Muscle of leg (tissue), 11 donors: ENCODE data around the gene FAM171A1. TPM values are rescaled to one million over a fixed set of nuclear protein-coding genes. Genes with fewer than 3 reads are reported as not detected.

Experiments
- DNase-seq: peaks from one replicate; pipeline ENCODE4 v3.0.0; 2013
- H3K27ac ChIP-seq: one replicate; pipeline ENCODE4 v1.5.1; 2013; ENCODE audit warnings: mild to moderate bottlenecking, low read length, control low read depth
- H3K27me3 ChIP-seq: one replicate; pipeline ENCODE4 v1.6.1; 2013; ENCODE audit warnings: low read length; ENCODE audit not compliant: control insufficient read depth, insufficient read depth
- H3K36me3 ChIP-seq: one replicate; pipeline ENCODE4 v1.6.1; 2013; ENCODE audit warnings: low read length; ENCODE audit not compliant: control insufficient read depth, insufficient read depth
- H3K4me1 ChIP-seq: one replicate; pipeline ENCODE4 v1.6.1; 2013; ENCODE audit warnings: low read length; ENCODE audit not compliant: control insufficient read depth, insufficient read depth
- H3K4me3 ChIP-seq: one replicate; pipeline ENCODE4 v1.5.1; 2013; ENCODE audit warnings: low read length, control low read depth
- H3K9me3 ChIP-seq: replicated peaks from 2 replicates; pipeline ENCODE4 v1.6.1; 2013; ENCODE audit warnings: low read depth, low read length; ENCODE audit not compliant: control insufficient read depth
- WGBS: methylation state at CpG from one replicate; pipeline ENCODE4 v1.1.5; 2013; ENCODE audit warnings: missing lambda C conversion rate; ENCODE audit not compliant: insufficient coverage; 5-methylcytosine and 5-hydroxymethylcytosine counted together
- polyA plus RNA-seq, 8 donors: library from polyadenylated mRNA; unstranded; fragments of 120-200 nt; gene quantifications; one replicate each; pipeline versions ENCODE4 v1.2.1 to v1.2.3, GENCODE V29; 2013; ENCODE audit warnings: inconsistent platforms in 1 of 8, low replicate concordance in 1 of 8; ENCODE audit not compliant: insufficient read length in 8 of 8, insufficient read depth in 1 of 8
- total RNA-seq: library from RNA; stranded (reverse); fragments of 120-200 nt; gene quantifications from one replicate; pipeline ENCODE4 v1.2.4, GENCODE V29; 2013

Gene FAM171A1
- total and polyA plus RNA-seq, 9 donors = 19.6 to 50.9 (median 35.3) TPM

- H3K36me3 ChIP-seq = no peaks in the 10 kb centered on the region
- H3K27me3 ChIP-seq = no peaks in the 10 kb centered on the region
- H3K4me1 ChIP-seq = peaks cover 15% of the 10 kb centered on the region
- peak overlapping the region; percentile 80 for H3K27ac ChIP-seq
- WGBS = 45% methylated on average over 2 of the region's 2 CpGs
- peaks cover 2% of the 10 kb centered on the region for H3K9me3 ChIP-seq
- H3K4me3 ChIP-seq = no peak overlapping the region
- no peak for DNase-seq
Observed at GRCh38 chr10:15322356-15322755, 48.7 kb downstream of the FAM171A1 start.

- no peaks in the 10 kb centered on the region for H3K36me3 ChIP-seq
- H3K27ac ChIP-seq = peak overlapping the region; percentile 65
- no peak overlapping the region for H3K4me3 ChIP-seq
- H3K27me3 ChIP-seq = no peaks in the 10 kb centered on the region
- H3K4me1 ChIP-seq = peaks cover 17% of the 10 kb centered on the region
- DNase-seq = peak; percentile 97
- H3K9me3 ChIP-seq = peaks cover 2% of the 10 kb centered on the region
- WGBS = no CpG with 5 or more reads among the region's 6 CpGs
Observed at GRCh38 chr10:15321431-15322341, 49.4 kb downstream of the FAM171A1 start.

- peaks cover 21% of the 10 kb centered on the region for H3K4me1 ChIP-seq
- no peaks in the 10 kb centered on the region for H3K36me3 ChIP-seq
- 33% methylated on average over 1 of the region's 3 CpGs for WGBS
- peaks cover 2% of the 10 kb centered on the region for H3K9me3 ChIP-seq
- peak overlapping the region; percentile 65 for H3K27ac ChIP-seq
- no peak for DNase-seq
- no peaks in the 10 kb centered on the region for H3K27me3 ChIP-seq
- no peak overlapping the region for H3K4me3 ChIP-seq
Observed at GRCh38 chr10:15320522-15321203, 50.4 kb downstream of the FAM171A1 start.

- no peak for DNase-seq
- no peaks in the 10 kb centered on the region for H3K36me3 ChIP-seq
- no peaks in the 10 kb centered on the region for H3K27me3 ChIP-seq
- H3K4me3 ChIP-seq = no peak overlapping the region
- no peak overlapping the region for H3K27ac ChIP-seq
- peaks cover 18% of the 10 kb centered on the region for H3K4me1 ChIP-seq
- 100% methylated on average over 5 of the region's 7 CpGs for WGBS
- peaks cover 2% of the 10 kb centered on the region for H3K9me3 ChIP-seq
Observed at GRCh38 chr10:15320118-15320517, 51.0 kb downstream of the FAM171A1 start.

GRCh38 chr10:15316871-15317464, 54.1 kb downstream of the FAM171A1 start:
- H3K4me3 ChIP-seq = no peak overlapping the region
- DNase-seq = no peak
- H3K4me1 ChIP-seq = peaks cover 26% of the 10 kb centered on the region
- no peaks in the 10 kb centered on the region for H3K27me3 ChIP-seq
- H3K36me3 ChIP-seq = no peaks in the 10 kb centered on the region
- WGBS = 73% methylated on average over 2 of the region's 9 CpGs
- H3K27ac ChIP-seq = no peak overlapping the region
- peaks cover 2% of the 10 kb centered on the region for H3K9me3 ChIP-seq

- Histone ChIP-seq H3K27ac (no peak overlapping the region), H3K36me3 (no peaks in the 10 kb centered on the region), H3K4me1 (peaks cover 27% of the 10 kb centered on the region), H3K9me3 (peaks cover 2% of the 10 kb centered on the region), H3K27me3 (no peaks in the 10 kb centered on the region), H3K4me3 (no peak overlapping the region)
- WGBS = 80% methylated on average over 5 of the region's 9 CpGs
- no peak for DNase-seq
Observed at GRCh38 chr10:15316145-15316544, 54.9 kb downstream of the FAM171A1 start.

GRCh38 chr10:15315286-15315685, 55.8 kb downstream of the FAM171A1 start:
- DNase-seq = no peak
- no peak overlapping the region for H3K27ac ChIP-seq
- no peak overlapping the region for H3K4me3 ChIP-seq
- H3K9me3 ChIP-seq = peaks cover 2% of the 10 kb centered on the region
- H3K4me1 ChIP-seq = peaks cover 26% of the 10 kb centered on the region
- WGBS = 80% methylated on average over 2 of the region's 8 CpGs
- no peaks in the 10 kb centered on the region for H3K36me3 ChIP-seq
- no peaks in the 10 kb centered on the region for H3K27me3 ChIP-seq

- Histone ChIP-seq H3K27me3 (no peaks in the 10 kb centered on the region), H3K4me1 (peaks cover 26% of the 10 kb centered on the region), H3K9me3 (no peaks in the 10 kb centered on the region), H3K36me3 (no peaks in the 10 kb centered on the region), H3K4me3 (no peak overlapping the region), H3K27ac (no peak overlapping the region)
- DNase-seq = no peak
- WGBS = 91% methylated on average over 9 of the region's 17 CpGs
Observed at GRCh38 chr10:15314482-15315045, 56.5 kb downstream of the FAM171A1 start.

- H3K4me1 ChIP-seq = peaks cover 26% of the 10 kb centered on the region
- no peaks in the 10 kb centered on the region for H3K9me3 ChIP-seq
- peak; percentile 53 for DNase-seq
- H3K36me3 ChIP-seq = no peaks in the 10 kb centered on the region
- no peak overlapping the region for H3K4me3 ChIP-seq
- peak overlapping the region; percentile 52 for H3K27ac ChIP-seq
- WGBS = 11% methylated on average over 6 of the region's 13 CpGs
- H3K27me3 ChIP-seq = no peaks in the 10 kb centered on the region
Observed at GRCh38 chr10:15313843-15314242, 57.2 kb downstream of the FAM171A1 start.

GRCh38 chr10:15313047-15313446, 58.0 kb downstream of the FAM171A1 start:
- peak overlapping the region; percentile 52 for H3K27ac ChIP-seq
- no peaks in the 10 kb centered on the region for H3K9me3 ChIP-seq
- 47% methylated on average over 3 of the region's 4 CpGs for WGBS
- no peaks in the 10 kb centered on the region for H3K36me3 ChIP-seq
- peaks cover 26% of the 10 kb centered on the region for H3K4me1 ChIP-seq
- peak; percentile 71 for DNase-seq
- no peaks in the 10 kb centered on the region for H3K27me3 ChIP-seq
- H3K4me3 ChIP-seq = no peak overlapping the region
